IMR-90 (cell line): ENCODE measurements around the gene FAM90A1.
"Not testable (repeated sequence)": the region's sequence is repeated elsewhere in the genome, so short reads cannot be mapped to it uniquely, and the experiment has no call there.

Experiments
- CTCF ChIP-seq: conservative IDR thresholded peaks from 2 replicates; pipeline ENCODE4 v1.5.1; 2012; ENCODE audit warnings: mild to moderate bottlenecking, low read depth, low read length, improper control_type of control experiment
- POLR2A ChIP-seq: IDR thresholded peaks from 2 replicates; pipeline ENCODE4 v1.6.1; 2012; ENCODE audit warnings: mild to moderate bottlenecking, low read depth, low read length
- RAD21 ChIP-seq: IDR thresholded peaks from 2 replicates; pipeline ENCODE4 v1.6.1; 2012; ENCODE audit warnings: low read length, improper control_type of control experiment
- USF2 ChIP-seq: fragments of 150-350 bp; IDR thresholded peaks from 2 replicates; pipeline ENCODE4 v1.6.1; 2017; ENCODE audit warnings: mild to moderate bottlenecking, antibody characterized with exemption, low read length, low read depth

- not testable (repeated sequence) for TF ChIP-seq POLR2A, RAD21, CTCF, USF2
These were observed 36.8 kb upstream of the FAM90A1 start for GRCh38 chr12:8264236-8264635.
